ENCODE results near the gene ZNF407. TPM values are rescaled to one million over a fixed set of nuclear protein-coding genes. Genes with fewer than 3 reads are reported as not detected.

ZNF407 gene
- total RNA-seq, 2 experiments from 2014 or later, result 12.3 to 12.6 TPM

- CTCF ChIA-PET, result no interaction called here
- POLR2A ChIA-PET, result no interaction called here
Measured at GRCh38 chr18:74980669-74981068, 383.0 kb downstream of the ZNF407 start.

DNA sequence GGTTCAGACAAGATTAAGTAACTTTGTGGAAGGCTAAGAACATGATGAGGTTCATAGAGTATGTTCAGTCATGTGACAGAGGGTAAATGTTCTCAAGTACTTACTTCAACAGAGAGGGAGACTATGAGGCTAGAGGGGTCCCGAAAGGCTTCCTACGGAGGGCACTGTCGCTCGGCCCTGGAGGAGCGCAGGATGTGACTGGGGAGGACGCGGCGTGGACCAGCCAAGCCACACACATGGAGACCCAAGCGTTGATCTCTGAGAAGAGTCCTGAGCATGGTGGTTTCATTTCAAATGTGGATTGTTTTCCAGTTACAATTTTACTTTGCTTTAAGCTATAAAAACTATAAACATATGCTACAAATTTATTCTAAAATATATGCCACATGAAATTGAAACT is 383.8 kb downstream of the ZNF407 start:
- CTCF ChIA-PET, result no interaction called here
- POLR2A ChIA-PET, result no interaction called here

DNA sequence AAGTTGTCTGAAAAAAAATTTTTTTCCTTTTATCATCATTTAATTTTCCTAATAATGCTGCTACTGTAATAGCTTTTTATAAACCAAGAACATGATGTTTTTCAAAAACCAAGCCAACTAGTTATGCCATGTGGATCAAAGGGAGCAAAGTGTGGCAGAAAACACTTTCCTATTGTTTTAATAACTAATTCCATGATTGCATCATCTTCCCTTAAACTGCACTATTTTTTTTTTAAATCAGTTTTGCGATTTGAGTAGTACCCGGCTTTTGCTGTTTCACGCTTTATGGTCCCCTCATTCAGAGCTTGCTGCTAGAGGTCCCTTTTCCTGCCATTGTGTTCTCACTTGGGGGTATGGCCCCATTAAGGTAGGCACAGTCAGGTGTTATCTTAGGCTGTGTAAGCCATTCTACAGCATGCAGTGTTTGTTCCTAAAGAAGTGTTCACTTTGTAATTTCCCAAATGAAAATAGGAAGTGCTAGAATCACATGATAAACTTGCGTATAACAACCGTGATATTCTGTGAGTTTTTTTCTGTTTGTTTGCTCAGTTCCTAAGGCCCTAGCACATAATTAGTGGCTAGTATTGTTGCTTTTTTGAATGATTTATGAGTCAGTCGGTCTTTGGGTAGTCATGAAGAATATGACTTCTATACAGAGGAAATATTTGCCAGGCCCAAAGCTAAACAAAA is 385.4 kb downstream of the ZNF407 start:
- ChIA-PET POLR2A (interaction anchor here (0.6 kb wide), 1 partner anchor 147 kb away, joined by 6 read pairs; no protein-coding TSS in a partner anchor), CTCF (no interaction called here)

DNA sequence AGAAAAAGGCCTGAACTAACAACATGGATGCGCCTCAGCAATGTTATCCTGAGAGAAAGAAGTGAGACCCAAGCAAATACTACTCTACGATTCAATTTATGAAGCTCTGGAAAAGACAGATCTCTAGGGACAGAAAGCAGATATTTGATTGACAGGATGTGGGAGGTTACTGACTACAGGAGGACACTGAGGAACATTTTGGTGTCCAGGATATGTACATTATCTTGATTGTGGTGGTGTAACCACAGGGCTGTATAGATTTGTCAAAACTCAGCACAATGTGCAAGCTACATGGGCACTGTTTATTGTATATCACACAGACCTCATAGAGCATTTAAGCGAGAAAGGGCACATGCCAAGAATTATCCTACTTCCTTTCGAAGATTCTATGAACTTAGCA is 391.5 kb downstream of the ZNF407 start:
- ChIA-PET CTCF (no interaction called here), POLR2A (no interaction called here)

DNA sequence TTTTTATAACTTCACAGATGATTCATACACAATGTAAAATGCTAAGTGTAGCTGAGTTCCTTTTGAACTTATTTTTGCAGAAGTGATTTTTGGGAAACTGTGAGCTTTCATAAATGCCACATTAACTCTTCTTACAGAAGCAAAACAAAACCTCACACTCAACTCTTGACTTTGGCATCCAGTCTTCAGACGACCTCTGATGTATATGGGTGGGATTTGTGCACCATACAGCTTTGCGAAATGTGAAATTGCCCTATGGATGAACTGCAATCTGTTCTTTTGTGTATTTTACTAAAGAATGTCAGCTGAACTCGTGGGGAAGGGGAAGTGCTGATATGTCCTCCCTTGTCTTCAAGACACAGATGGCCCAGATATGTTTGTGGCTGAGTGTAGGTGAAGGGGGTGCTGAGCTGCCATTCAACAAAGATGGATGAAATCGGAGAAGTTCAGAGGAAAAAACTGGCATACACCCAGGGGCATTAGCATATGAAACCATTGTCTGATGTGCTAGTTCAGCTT is 393.0 kb downstream of the ZNF407 start:
- CTCF ChIA-PET, result no interaction called here
- POLR2A ChIA-PET, result interaction anchor here (0.6 to 0.9 kb wide), 2 partner anchors 71 to 80 kb away, joined by 3 to 4 read pairs; no protein-coding TSS in a partner anchor

- POLR2A ChIA-PET, result no interaction called here
- CTCF ChIA-PET, result no interaction called here
Measured at GRCh38 chr18:74994502-74995418, 397.1 kb downstream of the ZNF407 start.

GRCh38 chr18:74995419-74995736 is 397.7 kb downstream of the ZNF407 start:
- ChIA-PET CTCF (no interaction called here), POLR2A (no interaction called here)

GRCh38 chr18:74996055-74996454 is 398.4 kb downstream of the ZNF407 start:
- ChIA-PET CTCF (no interaction called here), POLR2A (no interaction called here)

- ChIA-PET POLR2A (no interaction called here), CTCF (no interaction called here)
Measured at GRCh38 chr18:74996996-74997395, 399.3 kb downstream of the ZNF407 start.

DNA sequence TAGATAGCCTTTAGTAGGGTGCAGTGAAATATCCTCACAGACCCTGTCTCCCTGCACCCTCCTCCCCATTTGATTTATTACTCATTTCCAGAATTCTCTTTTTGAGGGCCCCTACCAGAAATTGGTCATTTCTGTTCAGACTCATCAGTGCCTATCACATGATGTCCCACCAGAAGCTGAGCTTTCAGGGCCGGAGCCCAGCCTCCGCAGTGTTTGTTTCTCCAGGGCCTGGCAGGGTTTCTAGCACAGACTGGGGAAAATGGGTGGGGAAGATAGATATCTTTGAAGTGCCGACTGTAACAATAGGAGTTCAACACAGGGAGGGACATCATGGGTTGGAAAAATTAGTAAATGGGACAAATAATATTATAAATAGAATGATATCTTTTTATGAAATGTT is 403.2 kb downstream of the ZNF407 start:
- ChIA-PET CTCF (no interaction called here), POLR2A (no interaction called here)

DNA sequence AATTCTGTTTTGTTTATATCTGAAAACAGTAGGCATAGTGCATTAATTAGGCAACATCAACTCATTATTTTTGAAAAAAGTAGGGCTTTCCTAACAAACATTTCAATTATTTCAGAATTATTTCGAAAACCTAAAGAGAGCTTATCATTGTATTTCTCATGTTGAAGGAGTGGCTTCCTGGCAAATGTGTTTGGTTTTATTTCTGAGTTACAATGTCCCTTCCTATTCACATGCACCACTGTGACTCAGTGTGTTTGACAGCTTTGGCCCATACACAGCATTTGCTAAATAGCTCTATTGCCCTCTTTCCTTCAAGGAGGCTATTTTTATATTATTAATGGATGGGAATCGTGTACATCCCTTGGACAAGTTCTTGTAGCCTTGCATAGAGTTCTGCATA is 405.4 kb downstream of the ZNF407 start:
- ChIA-PET CTCF (interaction anchor here (0.5 kb wide), 1 partner anchor 630 kb away, joined by 3 read pairs; no protein-coding TSS in a partner anchor), POLR2A (no interaction called here)

DNA sequence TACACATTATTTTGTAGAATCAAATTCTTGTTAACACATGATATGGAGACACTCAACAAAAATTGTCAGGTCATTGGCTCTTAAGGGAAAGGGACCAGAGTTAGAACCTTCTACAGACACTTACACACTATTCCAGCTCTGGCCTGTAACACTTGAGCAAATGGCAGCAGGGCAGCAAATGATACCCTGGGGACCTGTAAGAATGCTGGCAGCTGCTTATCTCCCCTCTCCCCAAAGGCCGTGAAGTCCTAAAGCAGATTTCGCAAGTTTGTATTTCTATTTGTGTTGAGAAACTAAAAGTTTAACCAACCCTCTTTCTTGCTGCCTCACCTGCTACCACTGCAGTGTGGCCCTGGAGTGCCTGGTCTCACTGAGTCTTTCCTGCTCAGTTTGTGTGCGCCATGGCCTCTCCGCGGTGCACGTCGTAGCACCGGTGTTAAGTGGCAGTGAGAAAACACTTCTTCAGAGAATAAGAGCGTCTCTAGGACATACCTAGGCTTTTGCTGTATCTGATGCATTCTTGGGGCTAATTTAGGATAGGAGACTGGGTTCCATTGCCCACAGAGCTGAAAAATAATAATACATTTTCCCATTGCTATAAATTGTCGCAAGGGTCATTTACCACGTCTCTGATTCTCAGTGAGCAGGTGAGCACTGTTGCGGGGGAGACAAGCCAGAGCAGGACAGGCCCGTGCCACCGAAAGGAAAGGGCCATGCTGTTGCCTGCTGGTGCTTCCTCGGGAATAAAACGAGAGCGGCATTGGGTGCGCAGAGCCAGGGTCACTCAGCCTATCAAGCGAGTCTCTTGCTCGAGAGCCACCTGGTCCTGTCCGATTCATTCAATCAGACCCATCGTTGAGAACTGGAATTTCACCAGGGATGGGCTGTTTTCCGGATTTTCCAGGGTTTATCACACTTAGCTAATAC is 406.4 kb downstream of the ZNF407 start:
- ChIA-PET CTCF (interaction anchor here (0.5 kb wide), 1 partner anchor 631 kb away, joined by 3 read pairs; no protein-coding TSS in a partner anchor), POLR2A (no interaction called here)

DNA sequence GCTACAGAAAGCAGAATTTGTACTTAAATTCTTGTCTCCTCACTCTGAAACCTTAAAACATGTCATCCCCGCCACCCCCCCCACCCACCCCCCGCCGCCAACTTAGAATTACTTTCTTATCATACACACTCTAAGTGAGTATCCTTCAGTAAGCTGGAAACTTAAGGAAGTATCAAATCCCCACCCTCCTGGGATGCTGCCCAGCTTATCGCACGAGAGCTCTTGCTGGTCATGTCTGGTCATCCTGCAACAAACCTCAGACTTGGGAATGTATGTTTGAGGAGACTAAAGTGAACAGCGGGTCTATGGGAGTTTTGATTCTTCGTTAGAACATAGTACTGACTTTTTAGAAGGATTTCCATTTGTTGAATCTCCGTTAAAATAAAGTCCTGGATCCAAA is 408.0 kb downstream of the ZNF407 start:
- ChIA-PET POLR2A (no interaction called here), CTCF (no interaction called here)

- CTCF ChIA-PET, result no interaction called here
Measured at GRCh38 chr18:75008186-75008585, 410.5 kb downstream of the ZNF407 start.

DNA sequence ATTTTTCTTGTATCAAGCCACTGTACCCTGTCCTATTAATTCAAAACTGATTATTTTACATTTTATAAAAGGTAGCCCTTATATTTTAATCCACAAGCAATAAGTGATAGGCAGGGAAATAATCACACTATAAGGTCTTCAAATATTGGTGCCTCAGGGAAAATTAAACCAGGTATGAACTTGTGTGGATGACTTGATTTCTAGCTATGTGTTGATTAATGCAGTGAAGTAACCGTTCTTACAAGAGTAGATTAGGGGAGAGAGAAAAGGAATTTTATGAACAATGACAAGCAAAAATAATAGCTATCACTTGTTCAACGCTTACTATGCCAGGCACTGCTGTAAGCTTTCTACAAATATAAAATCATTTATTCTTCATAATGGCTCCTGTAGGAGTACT is 411.6 kb downstream of the ZNF407 start:
- POLR2A ChIA-PET, result no interaction called here
- CTCF ChIA-PET, result no interaction called here

More at GRCh38 chr18:75008186-75008585, 410.5 kb downstream of the ZNF407 start:
- POLR2A ChIA-PET, result no interaction called here

DNA sequence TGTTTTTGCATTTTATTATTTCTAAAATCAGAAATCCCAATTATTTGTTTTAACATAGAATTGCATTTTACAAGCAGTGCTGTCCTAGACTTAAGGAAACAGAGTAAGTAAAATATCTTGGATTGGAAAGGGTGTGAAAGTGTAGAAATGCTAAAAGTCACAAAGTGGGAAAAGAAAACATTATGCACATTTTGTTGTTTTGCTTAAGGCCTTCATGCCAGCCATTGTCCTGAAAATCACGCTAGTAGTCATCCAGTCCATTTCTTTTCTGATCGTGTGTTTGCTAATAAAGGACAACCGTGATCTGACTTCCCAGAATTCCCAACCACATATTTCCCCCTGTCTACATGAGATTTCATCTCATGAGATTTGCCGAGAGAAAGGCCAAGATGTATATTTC is 412.2 kb downstream of the ZNF407 start:
- ChIA-PET POLR2A (no interaction called here), CTCF (no interaction called here)

DNA sequence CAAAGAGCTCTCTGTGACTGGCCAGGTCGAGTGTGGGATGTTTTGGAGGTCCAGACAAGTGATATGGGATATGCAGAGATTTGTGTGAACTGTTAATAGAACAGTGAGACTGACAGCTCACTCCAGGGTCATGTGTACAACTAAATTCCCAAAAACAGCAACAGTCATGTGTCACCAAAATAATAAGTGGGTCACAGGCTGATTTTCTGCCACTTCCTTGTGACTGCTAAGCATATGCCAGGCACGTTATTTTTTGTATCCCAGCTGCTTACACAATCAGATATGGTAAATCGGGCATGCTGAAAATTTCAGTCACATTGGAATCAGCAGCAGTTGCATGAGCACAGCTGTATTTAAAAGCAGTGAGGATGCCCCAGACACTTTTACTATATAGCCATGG is 412.6 kb downstream of the ZNF407 start:
- POLR2A ChIA-PET, result no interaction called here
- CTCF ChIA-PET, result no interaction called here

- ChIA-PET CTCF (no interaction called here), POLR2A (no interaction called here)
Measured at GRCh38 chr18:75010689-75011088, 413.0 kb downstream of the ZNF407 start.

DNA sequence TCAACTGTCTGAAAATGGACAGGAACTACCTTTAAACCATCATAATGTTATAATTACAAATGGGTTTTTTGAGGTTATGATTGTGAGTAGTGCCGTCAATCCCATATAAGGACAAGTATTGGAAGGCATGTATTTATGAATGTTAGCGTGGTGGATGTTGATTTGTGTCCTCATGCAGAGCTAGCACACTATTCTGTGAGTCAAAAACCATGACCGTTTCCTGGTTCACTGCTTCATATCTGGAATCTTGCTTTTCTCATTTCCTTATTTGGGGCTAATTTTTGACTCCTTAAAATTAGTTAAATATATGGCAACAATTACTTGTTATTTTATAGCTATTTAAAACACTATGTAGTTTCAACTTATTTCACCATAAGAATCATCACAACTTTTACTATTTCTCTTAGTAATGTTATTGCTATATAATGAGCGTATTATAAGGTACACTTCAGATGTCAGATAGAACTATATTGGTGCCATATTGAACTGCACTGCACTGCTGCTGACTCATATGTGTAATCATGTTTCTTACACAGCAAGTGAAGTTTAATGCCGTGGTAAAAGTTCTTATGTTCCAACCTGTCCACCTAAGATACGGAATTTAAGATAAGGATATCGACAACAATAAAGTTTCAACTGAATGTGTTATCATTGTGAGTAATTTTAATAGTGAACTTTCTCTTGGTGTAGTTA is 418.5 kb downstream of the ZNF407 start:
- CTCF ChIA-PET, result no interaction called here

DNA sequence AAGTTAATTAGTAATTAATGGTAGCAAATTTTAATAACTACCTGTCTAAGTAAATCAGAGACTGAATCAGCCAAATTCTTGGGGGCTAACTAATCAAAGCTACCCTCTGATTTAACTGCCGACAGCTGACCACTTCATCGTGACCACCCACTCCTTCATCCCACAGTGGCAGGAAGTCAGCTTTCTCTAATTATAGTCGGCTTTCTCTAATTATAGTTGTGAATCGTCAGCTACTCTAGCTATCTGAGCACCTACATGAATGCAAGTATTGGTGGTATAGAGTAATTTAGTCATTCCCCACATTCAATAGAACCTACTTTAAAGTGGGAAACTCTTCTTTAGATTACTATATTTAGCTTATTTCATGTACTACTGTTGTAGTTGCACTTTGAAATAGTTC is 425.8 kb downstream of the ZNF407 start:
- CTCF ChIA-PET, result no interaction called here
- POLR2A ChIA-PET, result no interaction called here

More for the DNA sequence above, 418.5 kb downstream of the ZNF407 start:
- POLR2A ChIA-PET, result no interaction called here

Measured in activated CD8-positive, alpha-beta memory T cell treated with anti-CD3 and anti-CD28 coated beads for 36 hours (primary cell).